PC-9 (cell line): Measurements from ENCODE around the gene DOCK3. TPM values are rescaled to one million over a fixed set of nuclear protein-coding genes. Genes with fewer than 3 reads are reported as not detected.
"Not testable (repeated sequence)": the region's sequence is repeated elsewhere in the genome, so short reads cannot be mapped to it uniquely, and the experiment has no call there.

Experiments used
- BruUV-seq: library from RNA; stranded (reverse); fragments of 400-500 nt; replicated peaks from 2 replicates; lab custom pipeline; 2021; lab: Mats Ljungman, UMichigan
- CTCF ChIA-PET: fragments of 300-600 bp; sonication (Branson Sonifier 250); formaldehyde crosslinking; loops from one replicate; lab custom pipeline; 2022; ENCODE audit warnings: antibody characterized with exemption; lab: Charles Lee
- POLR2A ChIA-PET: fragments of 300-600 bp; sonication (Branson Sonifier 250); formaldehyde crosslinking; loops from one replicate; lab custom pipeline; 2022; ENCODE audit warnings: antibody characterized with exemption; ENCODE audit not compliant: unreplicated experiment; lab: Charles Lee
- DNase-seq, 2 experiments: peaks; one replicate each; pipeline versions ENCODE4 v3.0.0 to v3.0.0-alpha.2; 2015 to 2022; ENCODE audit warnings: mixed read lengths in 1 of 2
- H2AFZ ChIP-seq: fragments of 200-600 bp; sonication (generic); 2 replicates; pipeline ENCODE4 v1.8.1; 2017; ENCODE audit warnings: antibody characterized with exemption
- H3F3A ChIP-seq: fragments of 200-600 bp; sonication (generic); 2 replicates; pipeline ENCODE4 v1.8.1; 2017; ENCODE audit warnings: antibody characterized with exemption, mild to moderate bottlenecking, low read depth; ENCODE audit not compliant: insufficient read depth
- H3K27ac ChIP-seq: fragments of 200-600 bp; sonication (generic); 2 replicates; pipeline ENCODE4 v1.6.1; 2016; ENCODE audit warnings: mixed run types
- H3K27me3 ChIP-seq: fragments of 200-600 bp; sonication (generic); 2 replicates; pipeline ENCODE4 v1.6.1; 2016; ENCODE audit warnings: low read depth, mixed run types; ENCODE audit not compliant: insufficient read depth
- H3K36me3 ChIP-seq: fragments of 200-600 bp; sonication (generic); 2 replicates; pipeline ENCODE4 v1.6.1; 2016; ENCODE audit warnings: low read depth, mixed run types
- H3K4me1 ChIP-seq: fragments of 200-600 bp; sonication (generic); replicated peaks from 2 replicates; pipeline ENCODE4 v1.6.1; 2016; ENCODE audit warnings: mixed run types; ENCODE audit not compliant: insufficient read depth
- H3K4me2 ChIP-seq: fragments of 200-600 bp; sonication (generic); 2 replicates; pipeline ENCODE4 v1.6.1; 2017; ENCODE audit warnings: mixed run types
- H3K4me3 ChIP-seq: fragments of 200-600 bp; sonication (generic); 2 replicates; pipeline ENCODE4 v1.6.1; 2016; ENCODE audit warnings: mixed run types
- H3K79me2 ChIP-seq: fragments of 200-600 bp; sonication (generic); 2 replicates; pipeline ENCODE4 v1.6.1; 2017; ENCODE audit warnings: low read depth, mixed run types
- H3K9me2 ChIP-seq: fragments of 200-600 bp; sonication (generic); 2 replicates; pipeline ENCODE4 v1.8.1; 2017; ENCODE audit warnings: mild to moderate bottlenecking; ENCODE audit not compliant: insufficient read depth
- H3K9me3 ChIP-seq: fragments of 200-600 bp; sonication (generic); 2 replicates; pipeline ENCODE4 v1.8.1; 2016; ENCODE audit warnings: low read depth; ENCODE audit not compliant: insufficient read depth
- H4K20me1 ChIP-seq: fragments of 200-600 bp; sonication (generic); 2 replicates; pipeline ENCODE4 v1.8.1; 2017; ENCODE audit not compliant: insufficient read depth
- CTCF ChIP-seq: fragments of 200-600 bp; sonication (generic); conservative IDR thresholded peaks from 2 replicates; pipeline ENCODE4 v1.6.1; 2017; ENCODE audit warnings: mixed run types, antibody characterized with exemption, mild to moderate bottlenecking, moderate library complexity
- EZH2 ChIP-seq: fragments of 200-600 bp; sonication (generic); IDR thresholded peaks from 2 replicates; pipeline ENCODE4 v1.8.0; 2017; ENCODE audit warnings: antibody characterized with exemption, low read depth
- intact Hi-C: fragments of 100-400 bp; cut with micrococcal nuclease; formaldehyde crosslinking; loops from one replicate; pipeline ENCODE4 v1.10.0; 2022; ENCODE audit not compliant: unreplicated experiment
- total RNA-seq: library from RNA; stranded (reverse); gene quantifications from 2 replicates; pipeline ENCODE4 v1.2.3, GENCODE V29; 2021

DOCK3 gene
- total RNA-seq, 1 experiment from 2014 or later = 16.9 TPM

GRCh38 chr3:51386159-51386851 is 711.6 kb downstream of the DOCK3 start:
- H3K36me3 ChIP-seq = peaks cover 23% of the 10 kb centered on the region
- peaks cover 47% of the 10 kb centered on the region for H3K4me1 ChIP-seq
- H3K9me3 ChIP-seq = no peaks in the 10 kb centered on the region
- intact Hi-C loops = loop anchor here (5.0 kb wide), 4 partner anchors 414 to 1029 kb away; partner anchors contain the start of gene TMEM115
- ChIA-PET POLR2A (interaction anchor here (0.6 to 1.1 kb wide), 4 partner anchors 40 to 863 kb away, joined by 4 to 26 read pairs (median 10); no protein-coding TSS in a partner anchor), CTCF (interaction anchor here (1.1 kb wide), 1 partner anchor 770 kb away, joined by 7 read pairs; no protein-coding TSS in a partner anchor)
- peak overlapping the region; percentile 91 for H3K4me3 ChIP-seq
- no peaks in the 10 kb centered on the region for H3K27me3 ChIP-seq
- H3F3A ChIP-seq = peaks cover 42% of the 10 kb centered on the region
- H3K4me2 ChIP-seq = peak overlapping the region; percentile 95
- H3K79me2 ChIP-seq = peaks cover 46% of the 10 kb centered on the region
- H3K27ac ChIP-seq = 0 out of 2 replicates have a peak overlapping the region, but pooled peaks have one; percentile 44
- DNase-seq = peak in 1 of 2 experiments; percentile 26
- TF ChIP-seq EZH2 (no peak), CTCF (no peak)
- H4K20me1 ChIP-seq = no peaks in the 10 kb centered on the region; the same call in 1 of the 2 replicates
- no peak overlapping the region for H2AFZ ChIP-seq
- TSS peak; percentile 49 for BruUV-seq
- H3K9me2 ChIP-seq = no peaks in the 10 kb centered on the region

GRCh38 chr3:51386852-51387229 is 712.1 kb downstream of the DOCK3 start:
- BruUV-seq = no TSS peak
- ChIA-PET CTCF (no interaction called here), POLR2A (no interaction called here)
- Histone ChIP-seq H3K27ac (no peak overlapping the region), H3F3A (peaks cover 42% of the 10 kb centered on the region), H3K4me2 (peak overlapping the region; percentile 95), H4K20me1 (no peaks in the 10 kb centered on the region; the same call in 1 of the 2 replicates), H3K27me3 (no peaks in the 10 kb centered on the region), H3K4me3 (peak overlapping the region; percentile 91; the same call in 1 of the 2 replicates), H3K79me2 (peaks cover 49% of the 10 kb centered on the region), H2AFZ (no peak overlapping the region), H3K9me2 (no peaks in the 10 kb centered on the region), H3K36me3 (peaks cover 23% of the 10 kb centered on the region), H3K9me3 (no peaks in the 10 kb centered on the region), H3K4me1 (peaks cover 47% of the 10 kb centered on the region)
- intact Hi-C loops = loop anchor here (5.0 kb wide), 4 partner anchors 415 to 1030 kb away; partner anchors contain the start of gene TMEM115
- peak in 1 of 2 experiments; percentile 31 for DNase-seq
- TF ChIP-seq CTCF = no peak
- no peak for TF ChIP-seq EZH2

- not testable (repeated sequence) for DNase-seq, H3K27me3 ChIP-seq, BruUV-seq, H2AFZ ChIP-seq, H4K20me1 ChIP-seq, H3K9me3 ChIP-seq, H3K9me2 ChIP-seq
- ChIA-PET CTCF (interaction anchor here (0.5 kb wide), 1 partner anchor 296 kb away, joined by 7 read pairs; no protein-coding TSS in a partner anchor), POLR2A (interaction anchor here (0.7 to 0.8 kb wide), 4 partner anchors 81 to 802 kb away, joined by 3 to 7 read pairs (median 4); no protein-coding TSS in a partner anchor)
- Histone ChIP-seq H3K4me3 (peak overlapping the region; percentile 11; the same call in 1 of the 2 replicates), H3K4me1 (peaks cover 49% of the 10 kb centered on the region), H3K36me3 (peaks cover 26% of the 10 kb centered on the region), H3K27ac (peak overlapping the region; percentile 16; the same call in 1 of the 2 replicates), H3K79me2 (peaks cover 53% of the 10 kb centered on the region), H3F3A (peaks cover 42% of the 10 kb centered on the region), H3K4me2 (peak overlapping the region; percentile 95)
- intact Hi-C loops = loop anchor here (5.0 kb wide), 4 partner anchors 415 to 1030 kb away; partner anchors contain the start of gene TMEM115
Observed at GRCh38 chr3:51387281-51387680, 712.6 kb downstream of the DOCK3 start.
